Esophagus muscularis mucosa (tissue), 4 donors: ENCODE results near the gene POLE. TPM values are rescaled to one million over a fixed set of nuclear protein-coding genes. Genes with fewer than 3 reads are reported as not detected.

Experiments
- DNase-seq: peaks from one replicate; pipeline ENCODE4 v3.0.0-alpha.2; 2017; ENCODE audit errors: extremely low spot score
- H3K27ac ChIP-seq, 4 donors: fragments of 200-600 bp; sonication (generic); replicated peaks in 1 of 4; 1 replicate in 3 of 4; 2 replicates in 1 of 4; pipeline ENCODE4 v1.5.1; 2016 to 2019; ENCODE audit warnings: mild to moderate bottlenecking in 1 of 4
- H3K27me3 ChIP-seq, 4 donors: fragments of 200-600 bp; sonication (generic); one replicate each; pipeline versions ENCODE4 v1.5.1 to v1.6.0; 2016 to 2019
- H3K36me3 ChIP-seq, 4 donors: fragments of 200-600 bp; sonication (generic); one replicate each; pipeline ENCODE4 v1.5.1; 2016 to 2019
- H3K4me1 ChIP-seq, 4 donors: fragments of 200-600 bp; sonication (generic); one replicate each; pipeline ENCODE4 v1.5.1; 2016 to 2019
- H3K4me3 ChIP-seq, 4 donors: fragments of 200-600 bp; sonication (generic); 1 replicate in 2 of 4; 2 replicates in 2 of 4; pipeline ENCODE4 v1.5.1; 2016 to 2019; ENCODE audit warnings: mild to moderate bottlenecking in 4 of 4, moderate library complexity in 1 of 4
- H3K9me3 ChIP-seq, 4 donors: fragments of 200-600 bp; sonication (generic); 1 replicate in 3 of 4; 2 replicates in 1 of 4; pipeline ENCODE4 v1.5.1; 2016 to 2019
- CTCF ChIP-seq, 3 experiments: fragments of 200-600 bp in 2 of 3; fragments of 450-650 bp in 1 of 3; sonication (generic) in 2 of 3; IDR thresholded peaks; one replicate each; pipeline ENCODE4 v1.5.1; 2017 to 2019; ENCODE audit warnings: antibody characterized with exemption in 3 of 3, mild to moderate bottlenecking in 2 of 3, moderate library complexity in 1 of 3
- EP300 ChIP-seq: sonication (generic); formaldehyde crosslinking; IDR thresholded peaks from one replicate; pipeline ENCODE4 v1.6.1; 2017; ENCODE audit warnings: antibody characterized with exemption
- POLR2A ChIP-seq: fragments of 450-650 bp; IDR thresholded peaks from one replicate; pipeline ENCODE4 v1.6.1; 2017; ENCODE audit warnings: antibody characterized with exemption, moderate library complexity, mild to moderate bottlenecking, low read depth
- POLR2AphosphoS5 ChIP-seq, 2 donors: sonication (generic); formaldehyde crosslinking; IDR thresholded peaks; one replicate each; pipeline ENCODE4 v1.6.1; 2017; ENCODE audit warnings: antibody characterized with exemption in 2 of 2
- WGBS: methylation state at CpG from one replicate; pipeline ENCODE4 v1.1.5; 2018; 5-methylcytosine and 5-hydroxymethylcytosine counted together
- intact Hi-C: fragments of 100-400 bp; cut with DNase I; formaldehyde crosslinking; loops from one replicate; pipeline ENCODE4 v1.15.1; 2023
- total RNA-seq, 4 donors: library from RNA; depleted of rRNA; stranded (reverse); fragments of >200 nt; gene quantifications; one replicate each; pipeline versions ENCODE4 v1.1.0 to v1.2.1, GENCODE V29; 2016

Gene POLE
- total RNA-seq, 4 donors from 2014 or later = 17.2 to 32.4 (median 24.8) TPM

GRCh38 chr12:132719141-132719953 is 32.2 kb upstream of the POLE start:
- H3K27me3 ChIP-seq = no peaks in the 10 kb centered on the region
- no peaks in the 10 kb centered on the region for H3K4me1 ChIP-seq
- H3K4me3 ChIP-seq = no peak overlapping the region
- DNase-seq = no peak
- no peaks in the 10 kb centered on the region for H3K9me3 ChIP-seq
- intact Hi-C loops = no loop called here
- H3K27ac ChIP-seq = no peak overlapping the region
- peaks cover 60 to 97% (median 94%) of the 10 kb centered on the region in 4 donors for H3K36me3 ChIP-seq
- TF ChIP-seq POLR2A (no peak), POLR2AphosphoS5 (IDR thresholded peaks at IDR 0.05) (peak in 1 of 2 donors; percentile 3), EP300 (no peak)
- 94% methylated on average over 27 of the region's 31 CpGs for WGBS

DNA sequence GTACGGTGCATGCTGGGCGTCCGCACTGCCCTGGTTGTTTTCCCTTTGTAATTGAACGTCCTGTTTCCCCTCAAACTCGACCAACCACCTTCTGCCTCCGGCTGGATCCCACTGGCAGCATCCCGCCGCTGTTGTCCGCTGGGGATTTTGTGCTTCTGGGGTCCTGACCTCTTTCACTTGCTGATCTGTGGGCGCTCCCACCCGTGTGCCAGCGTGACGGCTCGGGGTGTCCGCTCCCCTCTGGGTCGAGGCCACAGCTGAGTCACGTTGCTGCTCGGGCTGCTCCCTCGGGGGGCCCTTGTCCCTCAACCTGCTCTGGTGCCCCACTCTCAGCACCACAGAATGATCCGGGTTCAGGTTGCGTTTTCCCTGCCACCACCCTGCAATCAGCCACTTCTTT is 31.5 kb upstream of the POLE start:
- no peak overlapping the region for H3K27ac ChIP-seq
- H3K4me3 ChIP-seq = no peak overlapping the region
- DNase-seq = no peak
- intact Hi-C loops = no loop called here
- peaks cover 0 to under 1% (median 0%) of the 10 kb centered on the region in 4 donors for H3K4me1 ChIP-seq
- WGBS = 93% methylated on average over 17 of the region's 21 CpGs
- H3K36me3 ChIP-seq = peaks cover 54 to 92% (median 87%) of the 10 kb centered on the region in 4 donors
- TF ChIP-seq EP300 = no peak
- TF ChIP-seq POLR2A = no peak
- no peak for TF ChIP-seq POLR2AphosphoS5 (IDR thresholded peaks at IDR 0.05)
- TF ChIP-seq CTCF (IDR thresholded peaks at IDR 0.05) = no peak
- H3K9me3 ChIP-seq = no peaks in the 10 kb centered on the region
- no peaks in the 10 kb centered on the region for H3K27me3 ChIP-seq

DNA sequence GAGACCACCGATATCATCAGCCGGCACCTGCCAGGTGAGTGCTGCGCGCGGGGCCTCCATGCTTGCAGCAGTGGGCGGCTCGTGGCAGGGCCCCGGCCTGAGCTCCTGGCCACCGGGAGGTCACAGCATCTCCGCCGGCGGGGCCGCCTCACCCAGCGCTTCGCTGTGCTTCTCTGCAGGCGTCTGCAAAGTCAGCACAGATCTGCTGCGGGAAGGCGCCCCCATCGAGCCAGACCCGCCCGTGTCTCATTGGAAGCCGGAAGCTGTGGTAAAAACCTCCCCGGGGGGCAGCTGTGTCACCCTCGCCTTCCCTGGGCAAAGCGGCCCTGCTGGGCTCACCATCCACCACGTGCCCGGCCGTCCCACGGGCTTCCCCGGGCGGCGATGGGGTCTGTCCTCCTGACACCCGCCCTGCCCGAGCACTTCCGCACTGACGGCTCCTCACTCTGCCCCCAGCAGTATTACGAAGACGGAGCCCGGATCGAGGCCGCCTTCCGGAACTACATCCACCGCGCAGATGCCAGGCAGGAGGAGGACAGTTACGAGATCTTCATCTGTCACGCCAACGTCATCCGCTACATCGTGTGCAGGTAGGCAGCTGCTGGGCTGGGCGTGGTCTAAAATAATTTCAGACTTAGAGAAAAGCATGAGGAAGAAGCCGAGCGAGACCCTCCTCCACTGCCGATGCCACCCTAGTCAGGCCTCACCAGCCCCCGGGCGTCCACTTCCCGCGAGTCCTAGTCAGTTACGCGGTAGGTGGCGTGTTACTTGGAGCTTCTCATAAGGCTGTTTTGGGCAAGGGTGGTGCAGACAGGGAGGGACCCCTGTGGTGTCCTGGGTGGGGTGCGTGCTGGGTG is 30.6 kb upstream of the POLE start:
- intact Hi-C loops = no loop called here
- TF ChIP-seq POLR2A = no peak
- no peak for TF ChIP-seq POLR2AphosphoS5 (IDR thresholded peaks at IDR 0.05)
- TF ChIP-seq CTCF (IDR thresholded peaks at IDR 0.05) = no peak
- no peak for TF ChIP-seq EP300
- no peak overlapping the region for H3K27ac ChIP-seq
- 95% methylated on average over 22 of the region's 61 CpGs for WGBS
- peaks cover 0 to 9% (median 4%) of the 10 kb centered on the region in 4 donors for H3K4me1 ChIP-seq
- H3K9me3 ChIP-seq = no peaks in the 10 kb centered on the region
- H3K4me3 ChIP-seq = no peak overlapping the region
- peaks cover 46 to 83% (median 78%) of the 10 kb centered on the region in 4 donors for H3K36me3 ChIP-seq
- DNase-seq = no peak
- no peaks in the 10 kb centered on the region for H3K27me3 ChIP-seq

- no peak overlapping the region for H3K27ac ChIP-seq
- WGBS = 85% methylated on average over 17 of the region's 17 CpGs
- H3K4me3 ChIP-seq = no peak overlapping the region
- no peaks in the 10 kb centered on the region for H3K27me3 ChIP-seq
- H3K36me3 ChIP-seq = peaks cover 43 to 76% (median 71%) of the 10 kb centered on the region in 4 donors
- DNase-seq = no peak
- peaks cover 6 to 17% (median 11%) of the 10 kb centered on the region in 4 donors for H3K4me1 ChIP-seq
- intact Hi-C loops = no loop called here
- no peak for TF ChIP-seq EP300
- TF ChIP-seq POLR2AphosphoS5 (IDR thresholded peaks at IDR 0.05) = no peak
- TF ChIP-seq CTCF (IDR thresholded peaks at IDR 0.05) = no peak
- no peaks in the 10 kb centered on the region for H3K9me3 ChIP-seq
These were observed 29.9 kb upstream of the POLE start for GRCh38 chr12:132717011-132717410.

- H3K4me1 ChIP-seq = peaks cover 12 to 23% (median 18%) of the 10 kb centered on the region in 4 donors
- H3K36me3 ChIP-seq = peaks cover 37 to 69% (median 64%) of the 10 kb centered on the region in 4 donors
- H3K4me3 ChIP-seq = no peak overlapping the region
- 77% methylated on average over 11 of the region's 11 CpGs for WGBS
- H3K9me3 ChIP-seq = no peaks in the 10 kb centered on the region
- H3K27ac ChIP-seq = no peak overlapping the region
- intact Hi-C loops = no loop called here
- no peak for TF ChIP-seq POLR2A
- TF ChIP-seq EP300 = no peak
- TF ChIP-seq POLR2AphosphoS5 (IDR thresholded peaks at IDR 0.05) = no peak
- TF ChIP-seq CTCF (IDR thresholded peaks at IDR 0.05) = no peak
- DNase-seq = no peak
- H3K27me3 ChIP-seq = no peaks in the 10 kb centered on the region
These were observed 29.2 kb upstream of the POLE start for GRCh38 chr12:132716356-132716755.
